NCI-H2227 (cell line): ENCODE measurements around the gene COG4.
"Not testable (repeated sequence)": the region's sequence is repeated elsewhere in the genome, so short reads cannot be mapped to it uniquely, and the experiment has no call there.

Source experiments
- DNase-seq: peaks from one replicate; lab custom pipeline; 2025; ENCODE audit not compliant: unreplicated experiment; lab: John Stamatoyannopoulos, UW

COG4 gene

GRCh38 chr16:70523076-70523742 is at the start of gene COG4:
TSS of gene COG4 (minus strand) at chr16:70523554. CDS start at chr16:70523543, 11 bp downstream.
- DNase-seq: peak; percentile 86

GRCh38 chr16:70572926-70573270 is 49.5 kb upstream of the COG4 start:
- DNase-seq: no peak

- no peak for DNase-seq
Measured at GRCh38 chr16:70572050-70572925, 48.9 kb upstream of the COG4 start.

GRCh38 chr16:70571623-70572022 is 48.3 kb upstream of the COG4 start:
- DNase-seq: no peak

GRCh38 chr16:70570967-70571570 is 47.7 kb upstream of the COG4 start:
- DNase-seq: no peak

- DNase-seq: no peak
Measured at GRCh38 chr16:70569752-70570151, 46.4 kb upstream of the COG4 start.

- no peak for DNase-seq
Measured at GRCh38 chr16:70568601-70569237, 45.4 kb upstream of the COG4 start.

GRCh38 chr16:70565053-70565452 is 41.7 kb upstream of the COG4 start:
- no peak for DNase-seq

- no peak for DNase-seq
Measured at GRCh38 chr16:70563636-70564035, 40.3 kb upstream of the COG4 start.

GRCh38 chr16:70561623-70562022 is 38.3 kb upstream of the COG4 start:
- DNase-seq: no peak

- no peak for DNase-seq
Measured at GRCh38 chr16:70556063-70556462, 32.7 kb upstream of the COG4 start.

GRCh38 chr16:70553645-70554044 is 30.3 kb upstream of the COG4 start:
- no peak for DNase-seq

- no peak for DNase-seq
Measured at GRCh38 chr16:70552675-70553074, 29.3 kb upstream of the COG4 start.

GRCh38 chr16:70551788-70552187 is 28.4 kb upstream of the COG4 start:
- DNase-seq: no peak

GRCh38 chr16:70550082-70550481 is 26.7 kb upstream of the COG4 start:
- no peak for DNase-seq

- DNase-seq: no peak
Measured at GRCh38 chr16:70548936-70549335, 25.6 kb upstream of the COG4 start.

- DNase-seq: no peak
Measured at GRCh38 chr16:70544548-70544947, 21.2 kb upstream of the COG4 start.

GRCh38 chr16:70540994-70541393 is 17.6 kb upstream of the COG4 start:
- no peak for DNase-seq

GRCh38 chr16:70534971-70535370 is 11.6 kb upstream of the COG4 start:
- no peak for DNase-seq

- not testable (repeated sequence) for DNase-seq
Measured at GRCh38 chr16:70529954-70530353, 6.6 kb upstream of the COG4 start.

GRCh38 chr16:70529051-70529777 is 5.9 kb upstream of the COG4 start:
- DNase-seq: peak; percentile 34
